Measurements from ENCODE around the gene MTHFD2L. TPM values are rescaled to one million over a fixed set of nuclear protein-coding genes. Genes with fewer than 3 reads are reported as not detected.
A peak's percentile ranks its signal among the peaks of the same experiment; 100 is the strongest.

MTHFD2L gene
- total and polyA plus RNA-seq, 9 of the 15 experiments (the other 6 are each of a cell fraction or from before 2014, with no cell fraction given) = 10.0 to 39.0 (median 26.0) TPM

DNA sequence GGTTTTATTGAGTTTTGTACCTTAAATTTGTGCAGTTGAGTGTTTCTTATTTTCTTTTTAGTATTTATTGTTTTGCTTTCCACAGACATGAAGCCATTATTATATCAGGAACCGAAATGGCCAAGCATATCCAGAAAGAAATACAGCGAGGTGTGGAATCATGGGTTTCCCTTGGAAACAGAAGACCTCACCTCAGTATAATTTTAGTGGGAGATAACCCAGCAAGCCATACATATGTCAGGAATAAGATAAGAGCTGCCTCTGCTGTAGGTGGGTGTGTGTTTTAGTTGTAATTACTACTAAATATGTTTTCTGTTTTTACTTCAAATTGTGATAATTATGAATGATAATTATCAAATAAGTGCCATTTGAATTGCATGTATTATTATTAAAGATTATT lies 16.5 kb downstream of the MTHFD2L start:
- POLR2A ChIA-PET = interaction anchor here (0.7 to 1.5 kb wide), 4 partner anchors 8 to 22 kb away, joined by 3 to 6 read pairs (median 4); no protein-coding TSS in a partner anchor

More for the DNA sequence above, 16.5 kb downstream of the MTHFD2L start:
- no peaks in the 10 kb centered on the region for H3K79me2 ChIP-seq (ENCODE audit: control insufficient read depth, insufficient read depth, low read length)
- TF ChIP-seq RFX1 (IDR thresholded peaks at IDR 0.05) (peak; percentile 69), JUN (IDR thresholded peaks at IDR 0.05; ENCODE audit: borderline replicate concordance, low read depth, low read length) (no peak), JUN (CRISPR knock-in tag; IDR thresholded peaks at IDR 0.05; ENCODE audit: borderline replicate concordance) (no peak), SOX6 (IDR thresholded peaks at IDR 0.05) (no peak), SMARCA4 (IDR thresholded peaks at IDR 0.05) (peak; percentile 54; the same call in 1 of the 2 replicates), ESRRA (IDR thresholded peaks at IDR 0.05; ENCODE audit: borderline replicate concordance, low read depth) (no peak), DPF2 (IDR thresholded peaks at IDR 0.05) (peak; percentile 49; the same call in 1 of the 2 replicates), TAL1 (IDR thresholded peaks at IDR 0.05) (peak; percentile 51), EP400 (IDR thresholded peaks at IDR 0.05) (no peak), ARID1B (IDR thresholded peaks at IDR 0.05) (peak; percentile 67), TCF3 (CRISPR knock-in tag; IDR thresholded peaks at IDR 0.05) (peak; percentile 56; the same call in 1 of the 2 replicates), CBFA2T2 (conservative IDR thresholded peaks at IDR 0.05) (0 out of 2 replicates have a peak, but pooled peaks have one; percentile 22), KDM2B (CRISPR knock-in tag; IDR thresholded peaks at IDR 0.05) (no peak), STAT5A (IDR thresholded peaks at IDR 0.05; ENCODE audit: borderline replicate concordance, low read length) (peak; percentile 14; the same call in 1 of the 2 replicates), ELF2 (CRISPR knock-in tag; IDR thresholded peaks at IDR 0.05) (no peak), MYNN (IDR thresholded peaks at IDR 0.05) (no peak), MYNN (CRISPR knock-in tag; IDR thresholded peaks at IDR 0.05) (no peak), CBFA2T3 (IDR thresholded peaks at IDR 0.05) (peak; percentile 66), ESRRB (CRISPR knock-in tag; IDR thresholded peaks at IDR 0.05; ENCODE audit: borderline replicate concordance) (no peak), ZNF551 (CRISPR knock-in tag; IDR thresholded peaks at IDR 0.05) (no peak), NUFIP1 (IDR thresholded peaks at IDR 0.05; ENCODE audit: partially characterized antibody) (no peak), TEAD4 (IDR thresholded peaks at IDR 0.05; ENCODE audit: low read length) (peak; percentile 59), TEAD4 (CRISPR knock-in tag; IDR thresholded peaks at IDR 0.05; ENCODE audit: borderline replicate concordance) (no peak), CAMTA2 (CRISPR knock-in tag; conservative IDR thresholded peaks at IDR 0.05) (no peak), RAD51 (IDR thresholded peaks at IDR 0.05; ENCODE audit: borderline replicate concordance, low read depth) (no peak), PTBP1 (IDR thresholded peaks at IDR 0.05; ENCODE audit: low read depth, low read length) (no peak)
- TF ChIP-seq, protein P1, sequence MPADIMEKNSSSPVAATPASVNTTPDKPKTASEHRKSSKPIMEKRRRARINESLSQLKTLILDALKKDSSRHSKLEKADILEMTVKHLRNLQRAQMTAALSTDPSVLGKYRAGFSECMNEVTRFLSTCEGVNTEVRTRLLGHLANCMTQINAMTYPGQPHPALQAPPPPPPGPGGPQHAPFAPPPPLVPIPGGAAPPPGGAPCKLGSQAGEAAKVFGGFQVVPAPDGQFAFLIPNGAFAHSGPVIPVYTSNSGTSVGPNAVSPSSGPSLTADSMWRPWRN (IDR thresholded peaks at IDR 0.05; ENCODE audit: low read depth) = no peak
- TF ChIP-seq, protein P2, sequence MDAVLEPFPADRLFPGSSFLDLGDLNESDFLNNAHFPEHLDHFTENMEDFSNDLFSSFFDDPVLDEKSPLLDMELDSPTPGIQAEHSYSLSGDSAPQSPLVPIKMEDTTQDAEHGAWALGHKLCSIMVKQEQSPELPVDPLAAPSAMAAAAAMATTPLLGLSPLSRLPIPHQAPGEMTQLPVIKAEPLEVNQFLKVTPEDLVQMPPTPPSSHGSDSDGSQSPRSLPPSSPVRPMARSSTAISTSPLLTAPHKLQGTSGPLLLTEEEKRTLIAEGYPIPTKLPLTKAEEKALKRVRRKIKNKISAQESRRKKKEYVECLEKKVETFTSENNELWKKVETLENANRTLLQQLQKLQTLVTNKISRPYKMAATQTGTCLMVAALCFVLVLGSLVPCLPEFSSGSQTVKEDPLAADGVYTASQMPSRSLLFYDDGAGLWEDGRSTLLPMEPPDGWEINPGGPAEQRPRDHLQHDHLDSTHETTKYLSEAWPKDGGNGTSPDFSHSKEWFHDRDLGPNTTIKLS (IDR thresholded peaks at IDR 0.05; ENCODE audit: borderline replicate concordance, low read depth) = no peak
- H3K27me3 ChIP-seq (ENCODE audit: control insufficient read depth in 2 of 2, insufficient read depth in 2 of 2, low read length in 2 of 2) = no peaks in the 10 kb centered on the region
- H3K4me3 ChIP-seq = no peak overlapping the region
- H3K4me1 ChIP-seq (replicated peaks in 1 of 2; ENCODE audit: control insufficient read depth in 2 of 2, insufficient read depth in 2 of 2, low read length in 2 of 2) = peaks cover 4 to 12% of the 10 kb centered on the region in 2 experiments; a peak in 2 of 5 replicates
- H4K20me1 ChIP-seq (replicated peaks; ENCODE audit: control insufficient read depth, insufficient read depth, low read length) = no peaks in the 10 kb centered on the region
- no peak overlapping the region for H3K9ac ChIP-seq (ENCODE audit: insufficient read depth in 1 of 2, low read depth in 2 of 2, low read length in 2 of 2)
- DNase-seq (ENCODE audit: extremely low read depth in 1 of 4, low spot score in 3 of 4) (peak in 3 of 4 experiments; percentile 20 to 47 (median 43)), ATAC-seq (peak; percentile 74), FAIRE-seq (peak; percentile 26)
- H3K27ac ChIP-seq (ENCODE audit: extremely low read depth, low read depth, low read length) = no peak overlapping the region
- no peaks in the 10 kb centered on the region for H3K9me3 ChIP-seq (replicated peaks; ENCODE audit: control insufficient read depth, insufficient read depth, low read depth, low read length)
- 4% methylated on average over 2 of the region's 2 CpGs for WGBS (ENCODE audit: insufficient coverage, low coverage, missing lambda C conversion rate)
- BruUV-seq (replicated peaks) = no TSS peak
- peaks cover 4% of the 10 kb centered on the region; the same call in 1 of the 3 replicates for H3K36me3 ChIP-seq (ENCODE audit: control insufficient read depth, insufficient read depth, low read length)
- in situ Hi-C loops (cut with MboI) (no loop called here), intact Hi-C loops (cut with micrococcal nuclease) (no loop called here)
- peak overlapping the region; percentile 5; the same call in 1 of the 2 replicates for H2AFZ ChIP-seq (ENCODE audit: low read depth, low read length)
- H3K9me1 ChIP-seq (ENCODE audit: control insufficient read depth, insufficient read depth, low read length) = no peaks in the 10 kb centered on the region
- CTCF ChIA-PET (ENCODE audit: low intra/inter-chr PET ratio) = no interaction called here
- H3K4me2 ChIP-seq (ENCODE audit: insufficient read depth, low read length) = no peak overlapping the region; the same call in 1 of the 2 replicates

Measured in K562 (cell line).